Fibroblast of the aortic adventitia (primary cell): Measurements from ENCODE around the gene MFSD12. TPM values are rescaled to one million over a fixed set of nuclear protein-coding genes. Genes with fewer than 3 reads are reported as not detected.
A peak's percentile ranks its signal among the peaks of the same experiment; 100 is the strongest.

Source experiments
- DNase-seq: peaks from one replicate; pipeline ENCODE4 v3.0.0-alpha.2; 2010; ENCODE audit warnings: low read depth
- H3K4me3 ChIP-seq: 2 replicates; pipeline ENCODE4 v1.5.1; 2011; ENCODE audit warnings: low read depth, mild to moderate bottlenecking, control low read depth, low read length, moderate library complexity
- total RNA-seq: library from RNA; depleted of rRNA; stranded (reverse); fragments of >200 nt; gene quantifications from 2 replicates; pipeline ENCODE4 v1.2.3, GENCODE V29; 2012; ENCODE audit warnings: low replicate concordance
- TF ChIP-seq, protein P1 (sequence below): IDR thresholded peaks from 2 replicates; pipeline ENCODE4 v1.5.1; 2011; ENCODE audit warnings: mild to moderate bottlenecking, low read length, control low read depth, inconsistent platforms; ENCODE audit not compliant: insufficient read depth

Gene MFSD12
- total RNA-seq, 1 donor, result 51.7 TPM

DNA sequence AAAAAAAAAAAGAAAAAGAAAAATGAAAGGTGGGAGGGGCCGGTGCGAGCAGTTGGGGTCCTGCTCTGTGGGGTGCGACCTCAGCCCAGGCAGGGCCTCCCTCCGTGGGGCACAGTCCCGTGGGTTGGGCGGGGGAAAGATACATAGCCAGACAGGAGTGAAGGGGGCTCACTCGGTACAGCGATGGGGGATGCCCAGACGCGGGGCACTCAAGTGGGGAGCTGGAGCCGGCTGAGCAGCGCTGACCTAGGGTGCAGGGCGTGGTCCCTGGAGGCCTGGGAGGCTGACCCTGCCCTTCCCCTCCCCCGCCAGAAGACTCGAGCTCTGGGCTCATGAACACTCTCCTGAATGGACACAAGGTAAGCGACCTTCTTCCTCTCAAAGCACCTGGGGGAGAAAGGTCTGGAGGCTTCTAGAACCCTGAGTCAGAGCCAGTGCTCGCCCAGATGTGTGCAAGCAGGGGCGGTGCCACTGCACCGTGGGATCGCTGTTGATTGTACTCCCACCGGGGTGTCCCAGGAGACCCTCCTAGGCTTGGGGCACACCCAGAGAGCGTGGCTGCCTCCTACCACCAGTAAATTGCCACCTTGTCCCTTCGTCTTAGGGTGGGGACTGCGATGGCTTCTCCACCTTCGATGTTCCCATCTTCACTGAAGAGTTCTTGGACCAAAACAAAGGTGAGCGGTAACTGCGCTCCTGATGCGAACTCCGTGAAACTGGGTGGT is 18.7 kb upstream of the MFSD12 start:
- no peak overlapping the region for H3K4me3 ChIP-seq
- TF ChIP-seq, protein P1, sequence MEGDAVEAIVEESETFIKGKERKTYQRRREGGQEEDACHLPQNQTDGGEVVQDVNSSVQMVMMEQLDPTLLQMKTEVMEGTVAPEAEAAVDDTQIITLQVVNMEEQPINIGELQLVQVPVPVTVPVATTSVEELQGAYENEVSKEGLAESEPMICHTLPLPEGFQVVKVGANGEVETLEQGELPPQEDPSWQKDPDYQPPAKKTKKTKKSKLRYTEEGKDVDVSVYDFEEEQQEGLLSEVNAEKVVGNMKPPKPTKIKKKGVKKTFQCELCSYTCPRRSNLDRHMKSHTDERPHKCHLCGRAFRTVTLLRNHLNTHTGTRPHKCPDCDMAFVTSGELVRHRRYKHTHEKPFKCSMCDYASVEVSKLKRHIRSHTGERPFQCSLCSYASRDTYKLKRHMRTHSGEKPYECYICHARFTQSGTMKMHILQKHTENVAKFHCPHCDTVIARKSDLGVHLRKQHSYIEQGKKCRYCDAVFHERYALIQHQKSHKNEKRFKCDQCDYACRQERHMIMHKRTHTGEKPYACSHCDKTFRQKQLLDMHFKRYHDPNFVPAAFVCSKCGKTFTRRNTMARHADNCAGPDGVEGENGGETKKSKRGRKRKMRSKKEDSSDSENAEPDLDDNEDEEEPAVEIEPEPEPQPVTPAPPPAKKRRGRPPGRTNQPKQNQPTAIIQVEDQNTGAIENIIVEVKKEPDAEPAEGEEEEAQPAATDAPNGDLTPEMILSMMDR, result no peak
- no peak for DNase-seq

DNA sequence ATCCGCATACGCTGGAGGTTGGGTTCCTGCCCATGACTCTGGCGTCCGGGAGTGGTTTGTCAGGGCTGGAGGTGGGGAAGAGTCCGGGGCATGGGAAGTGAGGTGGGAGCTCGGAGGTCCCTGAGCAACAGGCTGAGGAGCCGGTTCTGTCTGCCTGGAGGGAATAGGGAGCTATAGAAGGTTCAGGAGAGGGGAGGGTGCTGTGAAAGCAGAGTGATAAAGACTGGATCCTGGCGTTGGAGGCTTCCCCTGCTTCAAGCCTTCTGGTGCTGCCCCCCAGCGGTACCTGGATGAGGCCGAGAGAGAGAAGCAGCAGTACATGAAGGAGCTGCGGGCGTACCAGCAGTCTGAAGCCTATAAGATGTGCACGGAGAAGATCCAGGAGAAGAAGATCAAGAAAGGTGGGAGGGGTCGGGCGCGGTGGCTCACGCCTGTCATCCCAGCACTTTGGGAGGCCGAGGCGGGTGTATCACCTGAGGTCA is 17.9 kb upstream of the MFSD12 start:
- H3K4me3 ChIP-seq, result no peak overlapping the region
- TF ChIP-seq, protein P1, result peak; percentile 36
- no peak for DNase-seq

DNA sequence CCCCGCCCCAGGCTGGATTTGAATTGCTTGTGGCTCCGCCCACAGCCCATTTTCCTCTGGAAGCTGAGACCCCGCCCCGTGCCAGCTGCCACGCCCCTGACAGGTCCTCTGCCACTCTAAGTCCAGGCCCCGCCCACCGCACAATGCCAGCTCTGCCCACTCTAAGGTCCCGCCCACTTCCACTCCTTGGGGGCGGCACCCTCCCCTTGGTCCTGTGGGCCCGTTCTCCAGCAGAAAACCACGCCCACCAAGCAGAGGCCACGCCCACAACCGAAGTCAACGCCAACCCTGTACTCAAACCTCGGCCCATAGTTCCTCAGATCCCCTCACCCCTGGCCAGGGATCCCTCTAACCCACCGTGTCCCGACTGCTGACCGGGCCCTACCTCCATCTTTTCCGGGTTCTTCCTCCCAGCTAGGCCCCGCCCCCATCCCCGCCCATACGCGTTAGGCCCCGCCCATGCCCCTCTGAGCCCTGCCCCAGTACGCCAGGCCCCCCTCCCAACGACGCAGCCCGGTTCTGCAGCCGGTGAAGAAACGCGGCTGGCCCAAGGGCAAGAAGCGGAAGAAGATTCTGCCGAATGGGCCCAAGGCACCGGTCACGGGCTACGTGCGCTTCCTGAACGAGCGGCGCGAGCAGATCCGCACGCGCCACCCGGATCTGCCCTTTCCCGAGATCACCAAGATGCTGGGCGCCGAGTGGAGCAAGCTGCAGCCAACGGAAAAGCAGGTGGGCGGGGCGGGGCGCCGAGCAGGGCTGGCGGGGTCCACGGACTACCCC is 16.7 kb upstream of the MFSD12 start:
- TF ChIP-seq, protein P1, result no peak
- peak overlapping the region; percentile 81 for H3K4me3 ChIP-seq
- DNase-seq, result peak; percentile 89

DNA sequence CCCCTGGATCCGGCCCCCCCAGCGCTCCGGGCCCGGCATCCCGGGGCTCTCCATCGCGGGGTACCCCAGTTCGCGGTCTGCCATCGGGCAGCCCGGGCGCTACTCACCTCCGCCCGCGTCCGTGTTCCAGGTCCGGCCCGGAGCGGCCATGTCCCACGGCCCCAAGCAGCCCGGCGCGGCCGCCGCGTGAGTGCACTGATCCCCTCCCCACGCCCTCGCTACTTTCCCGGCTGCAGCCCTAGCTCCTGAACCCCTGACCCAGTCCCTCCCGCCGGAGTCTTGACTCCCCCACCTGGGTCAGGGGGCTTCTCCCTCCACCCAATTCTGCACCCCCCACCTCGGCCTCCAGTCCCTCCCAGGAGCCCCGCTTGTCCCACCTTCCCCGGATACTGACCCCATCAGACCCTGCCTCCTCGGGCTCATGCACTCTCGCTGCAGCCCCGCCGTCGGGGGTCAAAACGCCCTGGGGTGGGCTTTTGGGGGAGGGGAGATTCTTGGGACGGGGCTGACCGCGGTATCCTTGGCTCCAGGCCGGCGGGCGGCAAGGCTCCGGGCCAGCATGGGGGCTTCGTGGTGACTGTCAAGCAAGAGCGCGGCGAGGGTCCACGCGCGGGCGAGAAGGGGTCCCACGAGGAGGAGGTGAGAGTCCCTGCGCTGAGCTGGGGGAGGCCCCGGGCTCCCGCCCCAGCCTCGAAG is 15.9 kb upstream of the MFSD12 start:
- no peak for DNase-seq
- peak overlapping the region; percentile 81 for H3K4me3 ChIP-seq
- TF ChIP-seq, protein P1, result no peak

DNA sequence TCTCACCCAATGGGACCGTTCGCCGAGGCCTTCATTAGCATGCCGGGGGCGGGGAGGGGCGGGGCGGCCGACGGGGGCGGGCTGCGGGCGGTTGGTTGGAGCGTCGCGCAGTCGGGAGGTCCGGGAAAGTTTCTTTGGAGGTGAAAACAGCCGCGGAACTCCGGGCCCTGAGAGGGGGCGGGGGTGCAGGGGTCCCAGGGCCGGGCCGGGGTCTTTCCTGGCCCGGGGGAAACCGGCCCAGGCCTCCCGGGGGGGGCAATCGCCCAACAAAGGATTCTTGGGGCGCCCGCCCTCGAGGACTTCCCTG is 15.4 kb upstream of the MFSD12 start, which contains the start of gene HMG20B:
TSS of gene HMG20B (plus strand) at position 90 of the 307 bp plus-strand sequence. CDS start 366 bp downstream, outside the sequence.
- H3K4me3 ChIP-seq, result peak within 1 kb of the TSS; percentile 81
- no peak for DNase-seq
- TF ChIP-seq, protein P1, result no peak

DNA sequence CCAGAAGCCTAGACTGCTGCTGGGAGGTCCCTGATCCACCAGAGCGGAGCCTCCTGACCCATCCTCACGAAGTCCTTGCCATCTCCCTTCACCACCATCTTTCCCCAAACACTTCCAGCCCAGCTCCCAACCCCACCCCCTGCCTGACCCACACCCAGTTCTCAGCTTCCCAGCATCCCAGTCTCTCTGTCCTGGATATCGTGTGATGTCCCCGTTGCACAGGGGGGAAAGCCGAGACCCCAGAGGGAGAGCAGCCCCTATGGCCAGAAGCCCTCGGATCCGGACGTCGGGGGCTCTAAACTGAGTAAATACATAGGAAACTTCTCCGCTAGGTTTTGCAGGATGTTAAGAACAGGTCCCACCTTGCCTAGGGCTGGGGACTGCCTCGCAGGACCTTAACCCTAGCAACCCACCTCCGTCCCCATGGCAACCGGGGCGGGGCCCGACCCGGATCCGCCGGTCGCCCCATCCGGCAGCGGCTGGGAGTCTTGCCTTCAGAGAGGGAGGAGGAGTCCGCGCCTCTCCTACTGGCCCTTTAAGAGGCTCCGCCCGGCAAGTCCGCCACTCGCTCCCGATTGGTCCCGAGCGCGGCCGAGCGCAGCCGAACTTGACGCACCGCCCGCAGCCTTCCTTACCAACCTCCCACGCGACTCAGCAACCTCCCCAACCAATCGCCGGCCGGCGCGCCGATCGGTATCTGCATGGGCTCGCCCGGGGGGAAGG is 14.9 kb upstream of the MFSD12 start:
- TF ChIP-seq, protein P1, result no peak
- DNase-seq, result peak; percentile 99
- peak overlapping the region; percentile 76 for H3K4me3 ChIP-seq
